Hepatic stellate cell (primary cell): ENCODE data around the gene MAST4.
"Not testable (repeated sequence)": the region's sequence is repeated elsewhere in the genome, so short reads cannot be mapped to it uniquely, and the experiment has no call there.

Experiments used
- DNase-seq: peaks from one replicate; pipeline ENCODE4 v3.0.0; 2011; ENCODE audit warnings: low spot score

MAST4 gene

GRCh38 chr5:66646570-66646969 lies 50.4 kb downstream of the MAST4 start:
- no peak for DNase-seq

DNA sequence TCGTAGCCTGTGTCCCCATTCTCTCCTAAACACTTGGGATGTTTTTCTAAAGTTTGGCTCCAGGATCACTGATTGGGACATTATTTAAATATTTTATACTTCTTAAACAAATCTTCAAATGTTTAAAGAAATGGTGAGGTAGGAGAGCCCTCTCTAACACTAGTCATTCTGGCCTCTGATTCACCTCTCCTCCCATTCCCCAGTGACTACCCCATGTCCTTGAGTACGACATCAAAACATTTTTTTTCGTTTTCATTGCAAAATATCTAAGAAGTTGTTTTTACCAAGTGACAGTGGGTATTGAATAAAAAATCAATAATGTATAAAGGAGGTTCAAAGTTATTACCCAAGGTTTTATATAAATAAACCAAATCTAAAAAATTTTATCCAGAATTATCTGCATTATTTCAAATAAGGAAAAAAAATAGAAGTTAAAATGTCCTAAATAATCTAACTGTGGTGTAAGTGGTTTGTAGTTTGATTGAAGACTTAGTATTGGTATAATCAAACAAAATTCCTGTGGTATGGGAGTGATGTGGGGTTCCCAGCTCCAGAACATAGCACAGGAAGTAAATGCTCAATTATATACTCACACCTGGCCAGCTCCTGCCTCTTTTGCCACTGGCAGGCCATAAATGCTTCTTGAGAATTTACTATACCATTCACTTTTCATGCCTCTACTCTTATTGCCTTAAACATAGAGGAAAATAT lies 51.1 kb downstream of the MAST4 start:
- DNase-seq: no peak

DNA sequence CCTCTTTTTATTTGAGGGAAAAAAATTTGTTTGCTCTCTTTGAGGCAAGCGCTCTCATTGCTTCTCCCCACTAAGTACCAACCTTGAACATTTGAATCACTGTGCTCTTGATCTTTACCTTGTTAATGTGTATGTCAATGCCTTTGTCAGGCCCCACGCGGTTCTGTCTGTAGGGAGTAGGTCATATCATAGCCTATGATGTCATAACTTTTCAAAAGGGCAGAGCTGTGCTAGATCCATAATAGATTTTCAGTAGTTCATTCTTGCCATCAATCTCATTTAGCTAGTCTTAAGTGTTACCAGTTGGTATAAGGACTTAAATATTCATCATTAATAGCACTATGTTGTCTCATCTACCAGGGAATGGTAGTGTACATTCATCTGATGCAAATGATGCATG lies 56.6 kb downstream of the MAST4 start:
- no peak for DNase-seq

GRCh38 chr5:66653325-66653724 lies 57.1 kb downstream of the MAST4 start:
- no peak for DNase-seq

- no peak for DNase-seq
These were observed 59.5 kb downstream of the MAST4 start for GRCh38 chr5:66655395-66656324.

DNA sequence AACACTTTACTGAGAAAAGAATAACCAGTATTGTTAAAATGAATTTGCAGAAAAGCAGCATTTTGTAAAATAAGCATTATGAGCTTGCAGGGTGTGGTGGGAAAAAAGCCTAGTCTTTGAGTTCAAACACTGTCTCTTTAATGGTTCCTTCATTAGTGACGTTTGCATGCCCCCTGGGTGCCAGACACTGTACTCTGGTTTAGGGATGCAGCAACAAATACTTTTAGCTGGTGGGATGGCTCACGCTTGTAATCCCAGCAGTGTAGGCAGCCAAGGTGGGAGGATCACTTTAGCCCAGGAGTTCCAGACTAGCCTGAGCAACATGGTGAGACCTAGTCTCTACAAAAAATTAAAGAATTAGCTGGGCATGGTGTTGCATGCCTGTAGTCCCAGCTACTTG lies 62.3 kb downstream of the MAST4 start:
- no peak for DNase-seq

DNA sequence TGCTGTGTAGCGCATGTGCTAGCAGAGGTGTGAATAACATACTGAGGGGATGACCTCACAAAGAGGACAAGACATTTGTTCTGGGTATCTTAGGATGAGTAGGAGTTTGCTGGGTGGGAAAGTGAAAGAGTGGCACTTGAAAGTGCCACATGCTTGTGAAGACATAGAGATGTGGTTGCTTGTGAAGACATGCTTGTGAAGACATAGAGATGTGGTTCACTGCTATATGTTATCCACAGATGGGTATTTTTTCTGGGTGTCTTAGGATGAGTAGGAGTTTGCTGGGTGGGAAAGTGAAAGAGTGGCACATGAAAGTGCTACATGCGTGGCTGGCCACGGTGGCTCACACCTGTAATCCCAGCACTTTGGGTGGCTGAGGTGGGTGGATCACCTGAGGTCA lies 63.6 kb downstream of the MAST4 start:
- DNase-seq: no peak

DNA sequence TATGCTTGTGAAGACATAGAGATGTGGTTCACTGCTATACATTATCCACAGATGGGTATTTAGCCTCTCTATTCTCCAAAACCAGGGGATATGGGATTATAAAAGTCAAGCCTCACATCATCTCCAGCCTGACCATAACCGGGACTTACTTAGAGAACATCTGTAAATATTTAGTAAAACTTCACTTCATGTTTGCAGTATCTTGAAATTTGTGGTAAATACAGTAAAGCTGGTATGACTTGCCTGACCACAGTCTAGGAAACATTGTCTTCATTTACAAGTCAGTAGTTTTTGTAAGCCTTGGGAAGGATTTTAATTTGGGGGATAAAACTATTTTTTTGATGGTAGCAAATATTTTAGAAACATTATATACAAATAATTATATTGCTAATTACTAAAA lies 64.2 kb downstream of the MAST4 start:
- DNase-seq: no peak

DNA sequence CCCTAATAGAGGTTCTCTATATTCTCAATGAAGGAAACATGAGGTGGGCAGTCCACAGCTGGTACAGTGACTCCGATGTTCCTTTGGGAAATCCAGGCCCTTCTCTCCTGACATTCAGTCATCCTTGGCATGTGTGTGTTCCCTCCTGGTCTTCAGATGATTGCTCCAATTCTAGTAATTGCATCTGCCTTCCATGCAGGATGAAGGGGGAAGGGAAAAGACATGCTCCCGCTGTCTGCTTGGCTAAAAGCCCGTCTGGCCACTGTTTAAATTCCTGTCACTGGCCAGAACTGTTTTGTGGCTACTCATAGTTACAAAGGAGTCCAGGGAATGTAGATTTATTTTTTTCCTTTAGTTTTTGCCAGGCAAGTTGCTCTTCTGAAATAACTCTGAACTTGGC lies 65.0 kb downstream of the MAST4 start:
- no peak for DNase-seq

- no peak for DNase-seq
These were observed 70.6 kb downstream of the MAST4 start for GRCh38 chr5:66666778-66667177.

GRCh38 chr5:66669086-66669861 lies 73.1 kb downstream of the MAST4 start:
- DNase-seq: no peak

- no peak for DNase-seq
These were observed 73.6 kb downstream of the MAST4 start for GRCh38 chr5:66669862-66670195.

- DNase-seq: no peak
These were observed 75.1 kb downstream of the MAST4 start for GRCh38 chr5:66671305-66671704.

GRCh38 chr5:66674802-66675201 lies 78.6 kb downstream of the MAST4 start:
- DNase-seq: no peak

- DNase-seq: no peak
These were observed 79.2 kb downstream of the MAST4 start for GRCh38 chr5:66675406-66675805.

DNA sequence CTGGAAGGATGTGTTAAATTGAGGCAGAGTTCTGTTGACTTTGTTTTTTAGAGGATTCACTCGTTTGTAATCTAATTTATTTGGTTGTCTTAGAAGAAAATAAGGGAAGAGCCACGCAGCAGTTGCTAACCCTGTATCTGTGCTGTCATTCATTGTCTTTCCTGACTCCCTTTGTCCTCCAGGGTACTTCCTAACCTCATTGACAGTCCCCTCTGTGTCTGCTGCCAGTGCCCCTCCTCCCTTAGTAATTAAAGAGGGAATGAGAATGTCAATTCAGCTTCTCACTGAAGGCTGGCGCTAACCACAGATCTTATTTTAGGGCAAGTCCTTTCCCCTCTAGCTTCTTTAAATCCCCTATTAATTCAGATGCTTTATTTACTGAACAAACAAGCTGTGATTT lies 84.0 kb downstream of the MAST4 start:
- no peak for DNase-seq

DNA sequence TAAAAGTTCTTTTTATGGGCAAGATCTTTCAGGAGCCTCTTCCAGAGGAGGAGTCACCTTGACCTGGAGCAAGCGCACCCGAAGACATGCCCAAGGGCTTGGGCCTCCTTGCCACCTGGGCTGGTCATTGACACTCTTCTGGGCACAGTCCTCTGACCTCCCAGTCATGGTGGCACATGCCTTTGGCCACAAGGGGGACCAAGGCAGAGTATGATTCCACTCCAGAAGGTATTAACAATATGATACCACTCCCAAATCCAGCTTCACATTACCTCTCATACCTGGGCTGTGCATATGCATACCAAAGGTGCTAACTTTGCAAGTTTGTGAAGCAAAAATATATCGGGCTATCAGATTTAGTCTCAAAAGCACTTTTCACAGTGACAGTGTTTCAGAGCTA lies 84.6 kb downstream of the MAST4 start:
- no peak for DNase-seq

GRCh38 chr5:66684663-66685062 lies 88.5 kb downstream of the MAST4 start:
- DNase-seq: no peak

GRCh38 chr5:66689522-66690220 lies 93.5 kb downstream of the MAST4 start:
- DNase-seq: no peak

DNA sequence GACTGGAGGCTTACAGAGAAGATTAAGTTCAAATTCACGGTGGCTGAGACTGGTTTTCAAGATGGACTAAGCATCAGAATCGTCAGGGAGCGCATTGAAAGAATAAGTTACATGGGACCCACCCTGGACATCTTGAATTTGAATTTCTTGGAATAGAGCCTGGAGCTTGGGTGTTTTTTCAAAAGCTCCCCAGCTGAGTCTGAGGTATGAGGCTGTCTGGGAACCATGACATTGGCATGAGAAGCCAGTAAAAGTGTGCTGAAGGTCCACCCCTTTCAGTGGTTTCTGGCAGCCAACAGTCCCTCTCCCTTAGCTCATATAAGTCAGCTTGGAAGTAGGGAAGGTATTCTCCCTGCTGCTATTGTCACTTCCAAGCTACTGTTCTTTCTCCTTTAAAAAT lies 97.8 kb downstream of the MAST4 start:
- DNase-seq: no peak

- not testable (repeated sequence) for DNase-seq
These were observed 99.6 kb downstream of the MAST4 start for GRCh38 chr5:66695840-66696239.
